HCT116 (cell line): ENCODE data around the gene SGMS1. TPM values are rescaled to one million over a fixed set of nuclear protein-coding genes. Genes with fewer than 3 reads are reported as not detected.

Source experiments
- ATAC-seq: fragments of 200-7000 bp; cut with Tn5 transposase; 2 replicates; pipeline ENCODE4 v1.9.1; 2020; ENCODE audit warnings: mild to moderate bottlenecking, moderate library complexity
- BruUV-seq: library from RNA; stranded (reverse); fragments of 400-500 nt; replicated peaks from 2 replicates; lab custom pipeline; 2021; lab: Mats Ljungman, UMichigan
- CTCF ChIA-PET: fragments of 300-600 bp; sonication (Branson Sonifier 250); formaldehyde crosslinking; loops from one replicate; lab custom pipeline; 2021; ENCODE audit warnings: antibody characterized with exemption; lab: Charles Lee
- POLR2A ChIA-PET: fragments of 300-600, 350-600 bp; sonication (Branson Sonifier 250); formaldehyde crosslinking; loops from one replicate; lab custom pipeline; 2021; ENCODE audit warnings: antibody characterized with exemption; lab: Charles Lee
- RAD21 ChIA-PET, 2 experiments: fragments of 300-600 bp; sonication (Branson Sonifier 250); formaldehyde crosslinking; loops; one replicate each; lab custom pipeline; 2023; ENCODE audit warnings: low total read pairs in 2 of 2; ENCODE audit not compliant: uncharacterized antibody in 2 of 2, unreplicated experiment in 2 of 2, low non-redundant PET in 1 of 2; lab: Charles Lee
- DNase-seq: peaks from one replicate; pipeline ENCODE4 v3.0.0-alpha.2; 2010; ENCODE audit warnings: low read depth, low spot score
- H2AFZ ChIP-seq: fragments of 200-600 bp; shearing (Covaris generic), sonication (generic); 2 replicates; pipeline ENCODE4 v1.6.1; 2017; ENCODE audit warnings: low read depth, mixed run types, mixed read lengths, antibody characterized with exemption, low read length; ENCODE audit not compliant: poor library complexity, severe bottlenecking
- H3K27ac ChIP-seq: 2 replicates; pipeline ENCODE4 v1.5.1; 2012; ENCODE audit warnings: low read depth, low read length
- H3K27me3 ChIP-seq: fragments of 200-600 bp; sonication (generic); 2 replicates; pipeline ENCODE4 v1.6.1; 2016; ENCODE audit warnings: mixed run types, low read length, mixed read lengths; ENCODE audit not compliant: insufficient read depth
- H3K36me3 ChIP-seq, 2 experiments: fragments of 200-500 bp in 1 of 2; fragments of 200-600 bp in 1 of 2; sonication (Bioruptor generic) in 1 of 2; sonication (generic) in 1 of 2; 2 replicates each; pipeline versions ENCODE4 v1.5.1 to v1.6.1; 2014 to 2016; ENCODE audit warnings: low read length in 2 of 2, inconsistent platforms in 1 of 2, mixed read lengths in 1 of 2, mixed run types in 1 of 2; ENCODE audit not compliant: insufficient read depth in 2 of 2, control insufficient read depth in 1 of 2
- H3K4me1 ChIP-seq, 2 experiments: fragments of 200-600 bp in 1 of 2; sonication (generic) in 1 of 2; 2 replicates each; pipeline versions ENCODE4 v1.5.1 to v1.6.1; 2012 to 2017; ENCODE audit warnings: low read length in 2 of 2, inconsistent platforms in 1 of 2, mild to moderate bottlenecking in 1 of 2, mixed read lengths in 1 of 2, mixed run types in 1 of 2, moderate library complexity in 1 of 2; ENCODE audit not compliant: insufficient read depth in 2 of 2, control insufficient read depth in 1 of 2
- H3K4me2 ChIP-seq: fragments of 200-600 bp; sonication (generic); 2 replicates; pipeline ENCODE4 v1.6.1; 2017; ENCODE audit warnings: mixed run types, low read length, mixed read lengths
- H3K4me3 ChIP-seq, 2 experiments: fragments of 200-600 bp in 1 of 2; sonication (generic) in 1 of 2; replicated peaks in 1 of 2; 2 replicates each; pipeline ENCODE4 v1.5.1; 2011 to 2016; ENCODE audit warnings: low read length in 2 of 2, control low read depth in 1 of 2, low read depth in 1 of 2, mild to moderate bottlenecking in 1 of 2, mixed read lengths in 1 of 2, mixed run types in 1 of 2
- H3K79me2 ChIP-seq: fragments of 200-600 bp; sonication (generic); 2 replicates; pipeline ENCODE4 v1.6.1; 2017; ENCODE audit warnings: mild to moderate bottlenecking, mixed run types, low read length, moderate library complexity, mixed read lengths; ENCODE audit not compliant: insufficient read depth
- H3K9ac ChIP-seq: fragments of 200-600 bp; sonication (generic); 2 replicates; pipeline ENCODE4 v1.6.1; 2016; ENCODE audit warnings: low read length, mixed read lengths
- H3K9me2 ChIP-seq: fragments of 200-600 bp; sonication (generic), shearing (Covaris generic); 2 replicates; pipeline ENCODE4 v1.6.1; 2017; ENCODE audit warnings: mixed run types, mild to moderate bottlenecking, moderate library complexity; ENCODE audit not compliant: insufficient read depth
- H3K9me3 ChIP-seq, 2 experiments: fragments of 200-500 bp in 1 of 2; fragments of 200-600 bp in 1 of 2; sonication (Bioruptor generic) in 1 of 2; sonication (generic) in 1 of 2; 2 replicates each; pipeline ENCODE4 v1.6.1; 2014 to 2017; ENCODE audit warnings: low read length in 2 of 2, mixed read lengths in 2 of 2, inconsistent platforms in 1 of 2, low read depth in 1 of 2, mild to moderate bottlenecking in 1 of 2, mixed run types in 1 of 2, moderate library complexity in 1 of 2; ENCODE audit not compliant: control insufficient read depth in 1 of 2, insufficient read depth in 1 of 2
- H4K20me1 ChIP-seq: fragments of 200-600 bp; sonication (generic), shearing (Covaris generic); 2 replicates; pipeline ENCODE4 v1.6.1; 2017; ENCODE audit warnings: mixed run types, mild to moderate bottlenecking, moderate library complexity; ENCODE audit not compliant: insufficient read depth
- CBX3 ChIP-seq: IDR thresholded peaks from 2 replicates; pipeline ENCODE4 v1.6.1; 2012; ENCODE audit warnings: low read depth
- CEBPB ChIP-seq: IDR thresholded peaks from 2 replicates; pipeline ENCODE4 v1.6.1; 2012; ENCODE audit warnings: low read depth
- EGR1 ChIP-seq: IDR thresholded peaks from 2 replicates; pipeline ENCODE4 v1.6.1; 2012; ENCODE audit warnings: low read depth
- EZH2 ChIP-seq: fragments of 200-600 bp; sonication (generic); IDR thresholded peaks from 2 replicates; pipeline ENCODE4 v1.6.1; 2017; ENCODE audit warnings: antibody characterized with exemption, mixed run types
- EZH2phosphoT487 ChIP-seq: fragments of 200-600 bp; IDR thresholded peaks from 2 replicates; pipeline ENCODE4 v1.6.1; 2018; ENCODE audit warnings: antibody characterized with exemption, borderline replicate concordance
- FOSL1 ChIP-seq: IDR thresholded peaks from 2 replicates; pipeline ENCODE4 v1.6.1; 2012; ENCODE audit warnings: low read depth
- JUND ChIP-seq: IDR thresholded peaks from 2 replicates; pipeline ENCODE4 v1.6.1; 2012
- MAX ChIP-seq: IDR thresholded peaks from 2 replicates; pipeline ENCODE4 v1.6.1; 2012
- POLR2A ChIP-seq: IDR thresholded peaks from 2 replicates; pipeline ENCODE4 v1.7.0; 2011; ENCODE audit warnings: borderline replicate concordance; ENCODE audit not compliant: insufficient read depth, insufficient read length; ENCODE audit errors: extremely low read depth
- POLR2AphosphoS5 ChIP-seq: IDR thresholded peaks from 2 replicates; pipeline ENCODE4 v1.6.1; 2011; ENCODE audit warnings: mild to moderate bottlenecking, low read depth, low read length, moderate library complexity
- RAD21 ChIP-seq: IDR thresholded peaks from 2 replicates; pipeline ENCODE4 v1.6.1; 2012; ENCODE audit warnings: low read depth, mild to moderate bottlenecking
- REST ChIP-seq: IDR thresholded peaks from 2 replicates; pipeline ENCODE4 v1.6.1; 2012; ENCODE audit warnings: low read depth
- SIN3A ChIP-seq: IDR thresholded peaks from 2 replicates; pipeline ENCODE4 v1.6.1; 2012; ENCODE audit warnings: low read depth
- SP1 ChIP-seq: IDR thresholded peaks from 2 replicates; pipeline ENCODE4 v1.6.1; 2012; ENCODE audit warnings: low read depth
- SRF ChIP-seq: IDR thresholded peaks from 2 replicates; pipeline ENCODE4 v1.6.1; 2012; ENCODE audit warnings: low read depth
- TCF7L2 ChIP-seq: IDR thresholded peaks from 2 replicates; pipeline ENCODE4 v1.7.0; 2011; ENCODE audit warnings: borderline replicate concordance, inconsistent platforms; ENCODE audit not compliant: insufficient read depth, insufficient read length; ENCODE audit errors: extremely low read depth
- YY1 ChIP-seq: IDR thresholded peaks from 2 replicates; pipeline ENCODE4 v1.6.1; 2011; ENCODE audit warnings: low read length, low read depth, moderate library complexity, mild to moderate bottlenecking; ENCODE audit not compliant: insufficient replicate concordance; ENCODE audit errors: extremely low read depth
- ZBTB33 ChIP-seq: IDR thresholded peaks from 2 replicates; pipeline ENCODE4 v1.6.1; 2011; ENCODE audit warnings: mild to moderate bottlenecking, low read length, moderate library complexity; ENCODE audit not compliant: insufficient replicate concordance; ENCODE audit errors: extremely low read depth
- ZFX ChIP-seq: fragments of 450-650 bp; IDR thresholded peaks from 2 replicates; pipeline ENCODE4 v1.6.1; 2017
- ZNF274 ChIP-seq: fragments of 200-500 bp; sonication (Bioruptor generic); IDR thresholded peaks from 2 replicates; pipeline ENCODE4 v1.6.1; 2014; ENCODE audit warnings: mild to moderate bottlenecking, low read depth, low read length, inconsistent platforms
- intact Hi-C: fragments of 100-400 bp; cut with micrococcal nuclease; formaldehyde crosslinking; loops from 2 replicates; pipeline ENCODE4 v1.10.0; 2022
- total RNA-seq: library from RNA; stranded (reverse); gene quantifications from one replicate; pipeline ENCODE4 v1.2.1, GENCODE V29; 2021; ENCODE audit not compliant: unreplicated experiment

The SGMS1 gene
- total RNA-seq, 1 experiment from 2014 or later: 29.1 TPM

- H3K9ac ChIP-seq: no peak overlapping the region
- DNase-seq: no peak
- POLR2A ChIA-PET: no interaction called here
- H3K36me3 ChIP-seq: no peaks in the 10 kb centered on the region
- H3K27ac ChIP-seq: no peak overlapping the region
- no peak overlapping the region for H3K4me2 ChIP-seq
- no peaks in the 10 kb centered on the region for H3K27me3 ChIP-seq
- TF ChIP-seq EGR1 (no peak), FOSL1 (no peak), POLR2AphosphoS5 (no peak), SRF (no peak), TCF7L2 (no peak), SP1 (no peak), ZFX (no peak), EZH2 (no peak), MAX (no peak), EZH2phosphoT487 (no peak), ZNF274 (no peak), JUND (no peak), CBX3 (no peak), ZBTB33 (no peak), RAD21 (no peak), POLR2A (no peak), YY1 (no peak), CEBPB (no peak), REST (no peak), SIN3A (no peak)
- no peaks in the 10 kb centered on the region for H3K9me3 ChIP-seq
- BruUV-seq: no TSS peak
- CTCF ChIA-PET: no interaction called here
- intact Hi-C loops: no loop called here
- H4K20me1 ChIP-seq: no peaks in the 10 kb centered on the region
- no peaks in the 10 kb centered on the region for H3K79me2 ChIP-seq
- no peak for ATAC-seq
- no peaks in the 10 kb centered on the region for H3K9me2 ChIP-seq
- RAD21 ChIA-PET: no interaction called here
- H3K4me3 ChIP-seq: no peak overlapping the region
- H2AFZ ChIP-seq: no peak overlapping the region
- no peaks in the 10 kb centered on the region for H3K4me1 ChIP-seq
Observed at GRCh38 chr10:50461834-50462233, 161.9 kb downstream of the SGMS1 start.
